Fibroblast of skin of back (primary cell): ENCODE data around the gene LRG1.

ENCODE experiments used
- DNase-seq: peaks from one replicate; pipeline ENCODE4 v3.0.0-alpha.2; 2013

LRG1 gene

DNA sequence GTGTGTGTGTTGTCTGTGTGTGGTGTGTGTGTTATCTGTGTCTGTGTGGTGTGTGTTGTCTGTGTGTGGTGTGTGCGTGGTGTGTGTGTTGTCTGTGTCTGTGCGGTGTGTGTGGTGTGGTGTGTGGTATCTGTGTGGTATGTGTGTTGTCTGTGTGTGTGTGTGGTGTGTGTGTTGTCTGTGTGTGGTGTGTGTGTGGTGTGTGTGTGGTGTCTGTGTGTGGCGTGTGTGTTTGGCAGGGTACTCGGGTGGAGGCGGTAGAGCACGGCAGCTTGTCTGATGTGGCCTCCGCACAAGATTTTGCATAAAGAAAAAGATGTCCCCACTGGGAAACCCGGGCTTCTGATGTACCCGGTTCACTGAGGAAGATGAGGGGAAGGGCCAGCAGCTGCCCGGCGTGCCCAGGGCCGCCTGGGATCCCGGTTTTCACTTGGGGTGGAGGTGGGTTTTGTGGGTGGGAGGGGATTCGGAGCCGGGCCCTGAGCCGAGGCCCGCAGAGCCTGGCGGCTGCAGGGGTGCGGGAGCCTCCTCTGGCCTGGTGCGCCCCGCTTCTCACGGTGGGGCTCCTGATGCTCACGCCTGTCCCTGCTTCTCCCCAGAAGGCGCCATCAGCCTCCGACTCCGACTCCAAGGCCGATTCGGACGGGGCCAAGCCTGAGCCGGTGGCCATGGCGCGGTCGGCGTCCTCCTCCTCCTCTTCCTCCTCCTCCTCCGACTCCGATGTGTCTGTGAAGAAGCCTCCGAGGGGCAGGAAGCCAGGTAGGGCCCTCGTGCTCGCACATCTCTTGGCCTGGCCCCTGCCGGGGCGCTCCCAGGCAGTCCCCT, 46.5 kb downstream of the LRG1 start:
- no peak for DNase-seq

DNA sequence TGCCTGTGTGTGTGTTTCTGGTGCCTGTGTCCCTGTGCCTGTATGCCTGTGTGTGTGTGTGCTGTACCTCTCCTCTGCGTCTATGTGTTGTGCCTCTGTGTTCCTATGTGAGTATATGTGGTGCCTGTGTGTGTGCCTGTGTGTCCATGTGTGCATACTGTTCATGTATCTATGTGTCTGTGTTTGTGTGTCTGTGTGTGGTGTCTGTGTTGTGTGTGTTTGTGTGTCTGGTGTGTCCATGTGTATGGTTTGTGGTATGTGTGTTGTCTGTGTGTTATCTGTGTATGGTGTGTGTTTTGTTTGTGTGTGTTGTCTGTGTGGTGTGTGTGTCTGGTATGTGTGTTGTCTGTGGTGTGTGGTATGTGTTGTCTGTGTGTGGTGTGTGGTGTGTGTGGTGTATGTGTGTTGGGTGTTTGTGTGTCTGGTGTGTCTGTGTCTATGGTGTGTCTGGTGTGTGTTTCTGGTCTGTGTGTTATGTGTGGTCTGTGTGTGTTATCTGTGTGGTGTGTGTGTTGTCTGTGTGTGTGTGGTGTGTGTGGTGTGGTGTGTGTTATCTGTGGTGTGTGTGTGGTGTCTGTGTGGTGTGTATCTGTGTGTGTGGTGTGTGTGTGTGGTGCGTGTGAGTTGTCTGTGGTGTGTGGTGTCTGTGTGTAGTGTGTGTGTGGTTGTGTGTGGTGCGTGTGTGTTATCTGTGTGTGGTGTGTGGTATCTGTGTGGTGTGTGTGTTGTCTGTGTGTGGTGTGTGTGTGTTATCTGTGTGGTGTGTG, 47.3 kb downstream of the LRG1 start:
- DNase-seq: no peak

DNA sequence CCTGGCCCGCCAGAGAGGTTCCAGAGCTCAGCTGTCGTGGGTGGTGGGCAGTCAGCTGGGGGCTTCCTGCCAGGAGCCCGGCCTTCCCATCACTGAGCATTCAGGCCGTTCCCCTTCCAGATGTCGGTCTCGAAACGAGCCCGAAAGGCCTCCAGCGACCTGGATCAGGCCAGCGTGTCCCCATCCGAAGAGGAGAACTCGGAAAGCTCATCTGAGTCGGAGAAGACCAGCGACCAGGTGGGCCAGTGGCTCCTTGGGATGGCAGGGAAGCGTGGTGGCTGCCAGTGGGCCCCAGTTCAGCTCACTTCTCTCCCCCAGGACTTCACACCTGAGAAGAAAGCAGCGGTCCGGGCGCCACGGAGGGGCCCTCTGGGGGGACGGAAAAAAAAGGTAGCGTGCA, 48.4 kb downstream of the LRG1 start:
- no peak for DNase-seq

DNA sequence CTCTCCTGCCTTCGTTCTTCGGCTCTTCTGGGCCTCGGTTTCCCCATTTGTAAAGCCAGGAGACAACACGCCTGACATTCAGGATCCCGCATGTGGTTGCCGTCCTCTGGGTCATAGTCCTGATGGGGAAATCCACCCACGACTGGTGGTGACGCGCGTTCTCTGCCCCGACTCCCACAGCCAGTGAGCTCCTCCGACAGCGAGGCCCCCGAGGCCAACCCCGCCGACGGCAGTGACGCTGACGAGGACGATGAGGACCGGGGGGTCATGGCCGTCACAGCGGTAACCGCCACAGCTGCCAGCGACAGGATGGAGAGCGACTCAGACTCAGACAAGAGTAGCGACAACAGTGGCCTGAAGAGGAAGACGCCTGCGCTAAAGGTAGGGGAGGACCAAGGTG, 51.3 kb downstream of the LRG1 start:
- no peak for DNase-seq

DNA sequence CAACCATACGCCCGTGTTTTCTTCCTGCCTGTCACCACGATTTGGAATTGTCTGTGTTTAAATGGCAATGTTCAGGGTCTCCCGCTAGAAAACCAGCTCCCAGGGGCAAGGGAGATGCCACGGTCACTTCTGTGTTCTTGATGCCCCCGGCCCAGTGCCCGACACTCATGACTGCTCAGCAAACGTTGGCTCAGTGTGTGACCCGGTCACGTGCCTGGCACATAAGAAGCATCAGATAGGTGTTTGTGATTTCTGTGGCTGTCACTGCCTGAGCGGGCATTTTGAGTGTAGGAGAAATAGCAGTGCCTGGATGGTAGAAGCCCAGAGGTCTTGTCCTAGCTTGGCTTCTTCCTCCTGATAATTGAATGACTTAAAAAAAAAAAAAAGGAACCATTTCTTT, 52.3 kb downstream of the LRG1 start:
- DNase-seq: no peak
